ENCODE data around the gene CNMD.
"Not testable (repeated sequence)": the region's sequence is repeated elsewhere in the genome, so short reads cannot be mapped to it uniquely, and the experiment has no call there.

The CNMD gene

GRCh38 chr13:52734075-52734623 is 5.5 kb downstream of the CNMD start:
- H3K4me3 ChIP-seq (ENCODE audit: low read depth, low read length) = no peak overlapping the region
- no peak for TF ChIP-seq CTCF (IDR thresholded peaks at IDR 0.05; ENCODE audit: low read depth, low read length)

GRCh38 chr13:52726258-52726657 is 13.4 kb downstream of the CNMD start:
- no peak overlapping the region for H3K4me3 ChIP-seq (ENCODE audit: low read depth, low read length)
- no peak for TF ChIP-seq CTCF (IDR thresholded peaks at IDR 0.05; ENCODE audit: low read depth, low read length)

GRCh38 chr13:52725302-52725701 is 14.3 kb downstream of the CNMD start:
- TF ChIP-seq CTCF (IDR thresholded peaks at IDR 0.05; ENCODE audit: low read depth, low read length) = no peak
- no peak overlapping the region for H3K4me3 ChIP-seq (ENCODE audit: low read depth, low read length)

GRCh38 chr13:52723181-52723580 is 16.4 kb downstream of the CNMD start:
- no peak for TF ChIP-seq CTCF (IDR thresholded peaks at IDR 0.05; ENCODE audit: low read depth, low read length)
- no peak overlapping the region for H3K4me3 ChIP-seq (ENCODE audit: low read depth, low read length)

GRCh38 chr13:52721356-52721755 is 18.3 kb downstream of the CNMD start:
- H3K4me3 ChIP-seq (ENCODE audit: low read depth, low read length) = not testable (repeated sequence)

GRCh38 chr13:52720904-52721303 is 18.7 kb downstream of the CNMD start:
- not testable (repeated sequence) for H3K4me3 ChIP-seq (ENCODE audit: low read depth, low read length)

GRCh38 chr13:52713894-52714293 is 25.7 kb downstream of the CNMD start:
- no peak overlapping the region for H3K4me3 ChIP-seq (ENCODE audit: low read depth, low read length)
- no peak for TF ChIP-seq CTCF (IDR thresholded peaks at IDR 0.05; ENCODE audit: low read depth, low read length)

GRCh38 chr13:52712385-52712784 is 27.2 kb downstream of the CNMD start:
- TF ChIP-seq CTCF (IDR thresholded peaks at IDR 0.05; ENCODE audit: low read depth, low read length) = no peak
- no peak overlapping the region for H3K4me3 ChIP-seq (ENCODE audit: low read depth, low read length)

Measured in WI38 (cell line).